HEK293 (cell line): Measurements from ENCODE around the gene TTBK1.

Source experiments
- CTCF ChIP-seq: fragments of 450-650 bp; formaldehyde crosslinking; IDR thresholded peaks from 2 replicates; pipeline ENCODE4 v1.5.1; 2016; ENCODE audit warnings: missing biosample characterization, missing genetic modification characterization
- PBX3 ChIP-seq: sonication (generic); formaldehyde crosslinking; IDR thresholded peaks from 2 replicates; pipeline ENCODE4 v1.8.1; 2022; ENCODE audit warnings: mild to moderate bottlenecking, moderate library complexity, missing genetic modification reagents
- PRDM4 ChIP-seq: fragments of 450-650 bp; formaldehyde crosslinking; IDR thresholded peaks from 2 replicates; pipeline ENCODE4 v1.5.1; 2017; ENCODE audit warnings: missing biosample characterization, missing genetic modification characterization
- SCRT1 ChIP-seq: fragments of 450-650 bp; formaldehyde crosslinking; IDR thresholded peaks from 2 replicates; pipeline ENCODE4 v1.5.1; 2016; ENCODE audit warnings: missing biosample characterization, missing genetic modification characterization, borderline replicate concordance
- SP2 ChIP-seq: fragments of 450-650 bp; formaldehyde crosslinking; IDR thresholded peaks from 2 replicates; pipeline ENCODE4 v1.5.1; 2016; ENCODE audit warnings: missing biosample characterization, missing genetic modification characterization
- WT1 ChIP-seq: fragments of 450-650 bp; formaldehyde crosslinking; IDR thresholded peaks from 2 replicates; pipeline ENCODE4 v1.5.1; 2016; ENCODE audit warnings: missing biosample characterization, missing genetic modification characterization
- YY1 ChIP-seq: fragments of 450-650 bp; formaldehyde crosslinking; IDR thresholded peaks from 2 replicates; pipeline ENCODE4 v1.5.1; 2018; ENCODE audit warnings: missing biosample characterization, missing genetic modification characterization
- ZBTB7A ChIP-seq: fragments of 450-650 bp; formaldehyde crosslinking; IDR thresholded peaks from 2 replicates; pipeline ENCODE4 v1.5.1; 2016; ENCODE audit warnings: low read depth, missing biosample characterization, missing genetic modification characterization
- ZFP3 ChIP-seq: fragments of 450-650 bp; formaldehyde crosslinking; IDR thresholded peaks from 2 replicates; pipeline ENCODE4 v1.5.1; 2016; ENCODE audit warnings: low read depth, missing biosample characterization, missing genetic modification characterization
- ZNF214 ChIP-seq: fragments of 450-650 bp; formaldehyde crosslinking; IDR thresholded peaks from 2 replicates; pipeline ENCODE4 v1.5.1; 2017; ENCODE audit warnings: missing biosample characterization, mild to moderate bottlenecking, missing genetic modification characterization, borderline replicate concordance
- ZNF223 ChIP-seq: fragments of 450-650 bp; formaldehyde crosslinking; IDR thresholded peaks from 2 replicates; pipeline ENCODE4 v1.5.1; 2016; ENCODE audit warnings: missing biosample characterization, missing genetic modification characterization
- ZNF24 ChIP-seq: fragments of 450-650 bp; formaldehyde crosslinking; IDR thresholded peaks from 2 replicates; pipeline ENCODE4 v1.5.1; 2016; ENCODE audit warnings: missing biosample characterization, missing genetic modification characterization
- ZNF707 ChIP-seq: fragments of 450-650 bp; formaldehyde crosslinking; IDR thresholded peaks from 2 replicates; pipeline ENCODE4 v1.5.1; 2016; ENCODE audit warnings: missing biosample characterization, missing genetic modification characterization

GRCh38 chr6:43261198-43261597, 17.9 kb downstream of the TTBK1 start:
- TF ChIP-seq CTCF (tag by site-specific recombination) (no peak), PBX3 (no peak), ZNF214 (tag by site-specific recombination) (no peak), ZNF24 (tag by site-specific recombination) (no peak), SCRT1 (tag by site-specific recombination) (no peak), WT1 (tag by site-specific recombination) (no peak), ZNF223 (no peak), YY1 (no peak), ZNF707 (tag by site-specific recombination) (no peak), ZBTB7A (tag by site-specific recombination) (no peak), ZFP3 (tag by site-specific recombination) (no peak), PRDM4 (tag by site-specific recombination) (no peak), SP2 (tag by site-specific recombination) (no peak)
